Measurements from ENCODE around the gene CHAC1.

CHAC1 gene

GRCh38 chr15:40985541-40986330, 32.5 kb downstream of the CHAC1 start:
- no peak for DNase-seq (ENCODE audit: low read depth in 2 of 2)

GRCh38 chr15:40986820-40987219, 33.5 kb downstream of the CHAC1 start:
- no peak for DNase-seq (ENCODE audit: low read depth in 2 of 2)

GRCh38 chr15:40988156-40988555, 34.9 kb downstream of the CHAC1 start:
- DNase-seq (ENCODE audit: low read depth in 2 of 2) = no peak

GRCh38 chr15:40990080-40990479, 36.8 kb downstream of the CHAC1 start:
- DNase-seq (ENCODE audit: low read depth in 2 of 2) = no peak

GRCh38 chr15:40990789-40991188, 37.5 kb downstream of the CHAC1 start:
- DNase-seq (ENCODE audit: low read depth in 2 of 2) = no peak

- no peak for DNase-seq (ENCODE audit: low read depth in 2 of 2)
Observed at GRCh38 chr15:40991355-40991754, 38.1 kb downstream of the CHAC1 start.

- DNase-seq (ENCODE audit: low read depth in 2 of 2) = no peak
Observed at GRCh38 chr15:40992241-40992741, 39.0 kb downstream of the CHAC1 start.

- no peak for DNase-seq (ENCODE audit: low read depth in 2 of 2)
Observed at GRCh38 chr15:40992825-40993224, 39.6 kb downstream of the CHAC1 start.

GRCh38 chr15:40995656-40996055, 42.4 kb downstream of the CHAC1 start:
- DNase-seq (ENCODE audit: low read depth in 2 of 2) = no peak

- DNase-seq (ENCODE audit: low read depth in 2 of 2) = no peak
Observed at GRCh38 chr15:40999190-40999589, 45.9 kb downstream of the CHAC1 start.

- no peak for DNase-seq (ENCODE audit: low read depth in 2 of 2)
Observed at GRCh38 chr15:41001524-41002214, 48.4 kb downstream of the CHAC1 start.

GRCh38 chr15:41004490-41004889, 51.2 kb downstream of the CHAC1 start:
- DNase-seq (ENCODE audit: low read depth in 2 of 2) = no peak
